Liver (tissue), 3 donors: Measurements from ENCODE around the gene HOXC10.

Source experiments
- ATF3 ChIP-seq: IDR thresholded peaks from 2 replicates; pipeline ENCODE4 v1.6.1; 2016; ENCODE audit warnings: antibody characterized with exemption
- CTCF ChIP-seq: fragments of 150-350 bp; IDR thresholded peaks from 2 replicates; pipeline ENCODE4 v1.5.1; 2017; ENCODE audit warnings: improper control_type of control experiment, low read depth, low read length; ENCODE audit not compliant: missing input control
- EGR1 ChIP-seq, 2 donors: IDR thresholded peaks; 2 replicates each; pipeline ENCODE4 v1.6.1; 2016 to 2018; ENCODE audit warnings: antibody characterized with exemption in 2 of 2, low read depth in 2 of 2
- FOXA1 ChIP-seq: IDR thresholded peaks from 2 replicates; pipeline ENCODE4 v1.6.1; 2016; ENCODE audit warnings: antibody characterized with exemption
- GABPA ChIP-seq, 2 donors: IDR thresholded peaks in 1 of 2; conservative IDR thresholded peaks in 1 of 2; 2 replicates each; pipeline ENCODE4 v1.6.1; 2016; ENCODE audit warnings: antibody characterized with exemption in 2 of 2, mild to moderate bottlenecking in 1 of 2, moderate library complexity in 1 of 2
- HNF4A ChIP-seq, 2 donors: conservative IDR thresholded peaks; 2 replicates each; pipeline ENCODE4 v1.6.1; 2016; ENCODE audit warnings: antibody characterized with exemption in 2 of 2, mild to moderate bottlenecking in 2 of 2
- HNF4G ChIP-seq: IDR thresholded peaks from 2 replicates; pipeline ENCODE4 v1.6.1; 2016; ENCODE audit warnings: antibody characterized with exemption
- JUND ChIP-seq, 2 donors: IDR thresholded peaks; 2 replicates each; pipeline ENCODE4 v1.6.1; 2016; ENCODE audit warnings: antibody characterized with exemption in 2 of 2
- MAX ChIP-seq: IDR thresholded peaks from 2 replicates; pipeline ENCODE4 v1.6.1; 2016; ENCODE audit warnings: antibody characterized with exemption
- RAD21 ChIP-seq, 2 donors: IDR thresholded peaks; 2 replicates each; pipeline ENCODE4 v1.6.1; 2016; ENCODE audit warnings: antibody characterized with exemption in 2 of 2, mild to moderate bottlenecking in 2 of 2
- REST ChIP-seq: IDR thresholded peaks from 2 replicates; pipeline ENCODE4 v1.6.1; 2016; ENCODE audit warnings: antibody characterized with exemption, mild to moderate bottlenecking
- SP1 ChIP-seq: IDR thresholded peaks from 2 replicates; pipeline ENCODE4 v1.6.1; 2018; ENCODE audit warnings: antibody characterized with exemption, mild to moderate bottlenecking
- TAF1 ChIP-seq: conservative IDR thresholded peaks from 2 replicates; pipeline ENCODE4 v1.6.1; 2016; ENCODE audit warnings: antibody characterized with exemption, mild to moderate bottlenecking
- YY1 ChIP-seq: IDR thresholded peaks from 2 replicates; pipeline ENCODE4 v1.6.1; 2016; ENCODE audit warnings: antibody characterized with exemption, mild to moderate bottlenecking
- donor health status: healthy.
- donor health status: healthy.

- no peak for TF ChIP-seq CTCF
- TF ChIP-seq MAX = no peak
- TF ChIP-seq YY1 = no peak
- TF ChIP-seq FOXA1 = no peak
- TF ChIP-seq SP1 = no peak
- TF ChIP-seq JUND (IDR thresholded peaks at IDR 0.05) = no peak
- no peak for TF ChIP-seq EGR1 (IDR thresholded peaks at IDR 0.05; ENCODE audit: low read depth in 2 of 2)
- no peak for TF ChIP-seq TAF1
- no peak for TF ChIP-seq ATF3
- no peak for TF ChIP-seq GABPA (IDR thresholded peaks at IDR 0.05 in 1 of 2, conservative IDR thresholded peaks at IDR 0.05 in 1 of 2)
- no peak for TF ChIP-seq RAD21 (IDR thresholded peaks at IDR 0.05)
- no peak for TF ChIP-seq REST
- TF ChIP-seq HNF4G = no peak
- no peak for TF ChIP-seq HNF4A (conservative IDR thresholded peaks at IDR 0.05)
Measured at GRCh38 chr12:53966385-53967133, 18.4 kb upstream of the HOXC10 start.
